GM10248 (cell line): Measurements from ENCODE around the gene ZNF574.

Source experiments
- CTCF ChIA-PET: fragments of 300-600 bp; sonication (Branson Sonifier 250); formaldehyde crosslinking; extraction: SDS; loops from one replicate; lab custom pipeline; 2021; ENCODE audit warnings: antibody characterized with exemption; lab: Yijun Ruan, JAX
- POLR2A ChIA-PET: fragments of 350-650 bp; sonication (Branson Sonifier 250); formaldehyde crosslinking; extraction: SDS; loops from one replicate; lab custom pipeline; 2020; ENCODE audit warnings: antibody characterized with exemption; lab: Yijun Ruan, JAX
- DNase-seq: peaks from one replicate; pipeline ENCODE4 v3.0.0; 2012; ENCODE audit errors: extremely low spot score
- CTCF ChIP-seq: IDR thresholded peaks from 2 replicates; pipeline ENCODE4 v1.5.1; 2012; ENCODE audit warnings: mild to moderate bottlenecking, low read depth; ENCODE audit errors: extremely low read depth, missing control alignments, control extremely low read depth

ZNF574 gene

GRCh38 chr19:42091300-42091699, 15.3 kb downstream of the ZNF574 start:
- DNase-seq: no peak
- ChIA-PET CTCF (interaction anchor here (1.0 to 1.2 kb wide), 2 partner anchors 9 to 12 kb away, joined by 4 to 5 read pairs; no protein-coding TSS in a partner anchor), POLR2A (interaction anchor here (0.7 kb wide), 1 partner anchor 38 kb away, joined by 3 read pairs; no protein-coding TSS in a partner anchor)
- no peak for TF ChIP-seq CTCF

- TF ChIP-seq CTCF: no peak
- POLR2A ChIA-PET: interaction anchor here (0.6 kb wide), 1 partner anchor 45 kb away, joined by 3 read pairs; no protein-coding TSS in a partner anchor
- DNase-seq: no peak
- CTCF ChIA-PET: interaction anchor here (0.9 to 5.6 kb wide), 4 partner anchors 10 to 17 kb away, joined by 3 to 29 read pairs (median 4); no protein-coding TSS in a partner anchor
These were observed 15.8 kb downstream of the ZNF574 start for GRCh38 chr19:42091742-42092141.

- ChIA-PET POLR2A (interaction anchor here (0.6 kb wide), 1 partner anchor 46 kb away, joined by 3 read pairs; no protein-coding TSS in a partner anchor), CTCF (interaction anchor here (0.9 to 5.6 kb wide), 4 partner anchors 10 to 16 kb away, joined by 3 to 29 read pairs (median 4); no protein-coding TSS in a partner anchor)
- TF ChIP-seq CTCF: peak; percentile 55
- DNase-seq: no peak
These were observed 16.4 kb downstream of the ZNF574 start for GRCh38 chr19:42092350-42092749.

DNA sequence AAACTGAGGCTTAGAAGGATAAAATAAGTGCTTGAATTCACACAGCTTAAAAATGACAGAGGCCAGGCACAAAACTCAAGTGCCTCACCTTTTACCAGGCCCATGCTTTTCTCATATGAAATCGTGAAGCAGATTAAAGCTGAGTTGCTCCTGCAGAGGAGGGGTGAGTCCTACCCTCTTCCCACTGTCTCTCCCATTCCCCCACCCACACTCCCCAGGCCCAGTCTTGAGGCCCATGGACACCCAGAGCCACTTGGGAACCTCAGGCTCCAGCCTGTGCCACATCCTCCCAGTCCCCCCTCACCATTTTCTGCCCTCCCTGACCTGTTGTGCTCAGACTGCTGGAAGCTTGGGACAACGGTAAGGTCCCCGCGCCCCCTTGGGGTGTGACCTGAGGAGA, 17.5 kb downstream of the ZNF574 start:
- POLR2A ChIA-PET: no interaction called here
- CTCF ChIA-PET: interaction anchor here (1.9 to 5.6 kb wide), 2 partner anchors 11 to 15 kb away, joined by 5 to 29 read pairs; no protein-coding TSS in a partner anchor
- TF ChIP-seq CTCF: no peak
- no peak for DNase-seq

DNA sequence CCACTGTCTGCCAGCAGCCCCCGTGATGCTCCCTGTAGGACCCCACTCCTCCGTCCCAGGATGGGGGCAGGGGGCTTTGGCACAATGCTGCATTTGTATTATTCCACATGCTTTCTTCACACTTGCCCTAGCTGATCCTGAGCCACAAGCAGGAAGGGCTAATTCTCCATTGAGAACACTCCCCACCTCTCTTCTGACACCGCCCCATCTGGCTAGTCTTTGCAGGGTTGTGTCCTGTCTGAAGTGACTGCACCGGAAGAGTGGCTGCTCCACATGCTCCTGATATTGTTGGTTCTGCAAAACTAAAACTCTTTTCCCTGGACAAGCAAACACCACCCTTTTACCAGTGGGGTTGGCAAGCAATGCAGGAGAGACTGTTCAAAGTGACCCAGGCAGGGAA, 18.0 kb downstream of the ZNF574 start:
- CTCF ChIA-PET: interaction anchor here (1.1 to 5.6 kb wide), 3 partner anchors 10 to 22 kb away, joined by 5 to 29 read pairs (median 5); no protein-coding TSS in a partner anchor
- POLR2A ChIA-PET: no interaction called here
- no peak for DNase-seq
- no peak for TF ChIP-seq CTCF

DNA sequence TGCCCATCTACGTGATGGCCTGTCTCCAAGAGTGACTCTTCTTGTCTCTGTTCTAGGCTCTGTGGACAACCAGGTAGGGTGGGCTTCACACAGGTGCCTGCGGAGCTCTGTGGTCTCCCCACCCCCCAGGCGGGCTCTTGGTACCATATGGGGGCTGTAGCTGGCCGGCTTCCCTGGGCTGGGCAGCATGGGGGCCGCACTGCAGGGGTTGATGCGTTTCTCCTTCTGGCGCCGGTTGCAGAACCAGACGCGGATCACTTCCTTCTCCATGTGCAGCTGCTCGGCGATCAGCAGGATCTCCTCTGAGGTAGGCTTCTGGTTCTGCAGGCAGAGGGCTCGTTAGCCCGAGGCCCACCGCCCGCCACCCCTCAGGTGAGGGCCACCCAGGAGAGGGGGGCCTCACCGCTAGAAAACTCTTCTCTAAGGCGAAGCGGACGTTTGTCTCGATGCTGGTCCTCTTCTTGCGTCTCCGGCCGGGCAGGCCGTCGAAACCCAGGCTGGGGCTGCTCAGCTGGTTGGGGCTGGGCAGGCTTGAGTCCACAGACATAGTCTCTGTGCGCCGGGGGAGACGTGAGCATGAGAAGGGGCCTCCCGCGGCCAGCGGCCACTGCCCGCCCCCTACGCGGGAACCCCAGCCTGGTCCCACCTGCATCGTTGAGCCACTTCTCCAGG, 19.3 kb downstream of the ZNF574 start:
- no peak for DNase-seq
- POLR2A ChIA-PET: interaction anchor here (0.6 kb wide), 1 partner anchor 22 kb away, joined by 3 read pairs; no protein-coding TSS in a partner anchor
- CTCF ChIA-PET: interaction anchor here (1.6 to 5.6 kb wide), 3 partner anchors 9 to 14 kb away, joined by 3 to 29 read pairs (median 5); no protein-coding TSS in a partner anchor
- TF ChIP-seq CTCF: no peak
